ENCODE measurements around the gene ACTR3C. TPM values are rescaled to one million over a fixed set of nuclear protein-coding genes. Genes with fewer than 3 reads are reported as not detected.

The ACTR3C gene
- total and polyA plus RNA-seq, 2 of the 13 experiments (the other 11 are each of a cell fraction or from before 2014, with no cell fraction given): 3.8 to 7.5 TPM

DNA sequence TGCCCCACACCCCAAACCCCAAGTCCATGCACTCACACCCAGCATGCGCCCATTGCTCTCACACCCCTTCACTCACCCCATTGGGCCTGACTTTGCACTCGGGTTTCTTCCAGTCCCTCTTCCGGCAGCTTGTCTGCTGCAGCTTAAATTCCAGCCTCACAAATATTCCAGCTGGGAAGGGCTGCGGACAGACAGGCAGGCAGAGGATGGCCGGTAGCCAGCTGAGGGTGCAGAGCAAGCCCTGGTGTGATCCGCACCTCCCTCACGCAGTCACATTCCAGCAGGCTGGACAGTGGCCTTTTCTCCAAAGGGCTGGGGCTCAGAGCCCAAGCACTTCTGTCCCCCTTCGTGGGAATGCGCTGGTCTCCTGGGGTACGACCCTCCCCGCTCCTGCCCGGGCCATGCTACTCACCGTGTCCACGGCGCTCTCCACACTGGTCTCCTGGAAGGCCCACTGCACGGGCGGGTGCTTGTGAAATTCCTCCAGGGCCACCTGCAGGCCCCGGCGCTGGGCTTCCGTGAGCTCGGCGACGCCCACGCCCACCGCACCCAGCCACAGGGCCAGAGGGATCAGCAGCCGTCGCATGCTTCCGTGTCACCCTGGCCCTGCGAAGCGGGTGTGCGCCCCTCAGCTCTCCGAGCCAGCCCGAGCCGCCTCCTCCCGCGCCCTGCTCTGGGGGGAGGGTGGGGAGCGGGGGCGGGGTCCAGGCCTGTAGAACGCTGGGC is 16.8 kb upstream of the ACTR3C start (continued):
- no peak for TF ChIP-seq ZBTB43 (CRISPR knock-in tag; conservative IDR thresholded peaks at IDR 0.05)
- no peak for TF ChIP-seq SCMH1 (CRISPR knock-in tag; IDR thresholded peaks at IDR 0.05; ENCODE audit: borderline replicate concordance)
- TF ChIP-seq ZNF713 (CRISPR knock-in tag; IDR thresholded peaks at IDR 0.05): no peak
- no peak for TF ChIP-seq DRAP1 (CRISPR knock-in tag; IDR thresholded peaks at IDR 0.05)
- no peak for TF ChIP-seq PAWR (CRISPR knock-in tag; IDR thresholded peaks at IDR 0.05; ENCODE audit: borderline replicate concordance)
- no peak for TF ChIP-seq IRF1 (CRISPR knock-in tag; IDR thresholded peaks at IDR 0.05; ENCODE audit: low read depth)
- TF ChIP-seq MXD4 (CRISPR knock-in tag; IDR thresholded peaks at IDR 0.05): no peak
- TF ChIP-seq PRMT3 (CRISPR knock-in tag; IDR thresholded peaks at IDR 0.05; ENCODE audit: borderline replicate concordance, low read depth): peak; percentile 25; the same call in 1 of the 2 replicates
- TF ChIP-seq, protein P1, sequence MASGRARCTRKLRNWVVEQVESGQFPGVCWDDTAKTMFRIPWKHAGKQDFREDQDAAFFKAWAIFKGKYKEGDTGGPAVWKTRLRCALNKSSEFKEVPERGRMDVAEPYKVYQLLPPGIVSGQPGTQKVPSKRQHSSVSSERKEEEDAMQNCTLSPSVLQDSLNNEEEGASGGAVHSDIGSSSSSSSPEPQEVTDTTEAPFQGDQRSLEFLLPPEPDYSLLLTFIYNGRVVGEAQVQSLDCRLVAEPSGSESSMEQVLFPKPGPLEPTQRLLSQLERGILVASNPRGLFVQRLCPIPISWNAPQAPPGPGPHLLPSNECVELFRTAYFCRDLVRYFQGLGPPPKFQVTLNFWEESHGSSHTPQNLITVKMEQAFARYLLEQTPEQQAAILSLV (CRISPR knock-in tag; IDR thresholded peaks at IDR 0.05; ENCODE audit: borderline replicate concordance): peak; percentile 83; the same call in 1 of the 2 replicates
- no peak for TF ChIP-seq MAZ (IDR thresholded peaks at IDR 0.05; ENCODE audit: borderline replicate concordance, low read depth, low read length)
- no peak for TF ChIP-seq MAZ (CRISPR knock-in tag; IDR thresholded peaks at IDR 0.05; ENCODE audit: low read depth)
- TF ChIP-seq TP53 (CRISPR knock-in tag; conservative IDR thresholded peaks at IDR 0.05): no peak
- no peak for TF ChIP-seq HNF1A (IDR thresholded peaks at IDR 0.05; ENCODE audit: low read depth)
- TF ChIP-seq HNF1A (CRISPR knock-in tag; IDR thresholded peaks at IDR 0.05; ENCODE audit: borderline replicate concordance): no peak
- TF ChIP-seq ETV6 (CRISPR knock-in tag; conservative IDR thresholded peaks at IDR 0.05): no peak
- TF ChIP-seq ZNF382 (CRISPR knock-in tag; IDR thresholded peaks at IDR 0.05; ENCODE audit: borderline replicate concordance): no peak
- TF ChIP-seq ZNF703 (CRISPR knock-in tag; IDR thresholded peaks at IDR 0.05; ENCODE audit: borderline replicate concordance): no peak
- no peak for TF ChIP-seq NFE2 (CRISPR knock-in tag; IDR thresholded peaks at IDR 0.05)
- no peak for TF ChIP-seq ZEB1 (IDR thresholded peaks at IDR 0.05; ENCODE audit: insufficient replicate concordance, low read depth)
- no peak for TF ChIP-seq ZNF10 (CRISPR knock-in tag; IDR thresholded peaks at IDR 0.05; ENCODE audit: borderline replicate concordance, low read depth)
- TF ChIP-seq ZNF7 (CRISPR knock-in tag; IDR thresholded peaks at IDR 0.05): no peak
- TF ChIP-seq ZFP36 (IDR thresholded peaks at IDR 0.05; ENCODE audit: borderline replicate concordance, low read depth, low read length, partially characterized antibody): no peak

Data from HepG2 (cell line).